Stimulated activated CD8-positive, alpha-beta memory T cell treated with anti-CD3 and anti-CD28 coated beads, Interleukin-7, amount 100 ng/mL, for 48 hours (primary cell): Measurements from ENCODE around the gene INSR.
"Not testable (repeated sequence)": the region's sequence is repeated elsewhere in the genome, so short reads cannot be mapped to it uniquely, and the experiment has no call there.

ENCODE experiments used
- DNase-seq, 2 donors: peaks; one replicate each; pipeline ENCODE4 v3.0.0-alpha.2; 2020; ENCODE audit warnings: low read depth in 1 of 2; ENCODE audit errors: extremely low read depth in 1 of 2

INSR gene

DNA sequence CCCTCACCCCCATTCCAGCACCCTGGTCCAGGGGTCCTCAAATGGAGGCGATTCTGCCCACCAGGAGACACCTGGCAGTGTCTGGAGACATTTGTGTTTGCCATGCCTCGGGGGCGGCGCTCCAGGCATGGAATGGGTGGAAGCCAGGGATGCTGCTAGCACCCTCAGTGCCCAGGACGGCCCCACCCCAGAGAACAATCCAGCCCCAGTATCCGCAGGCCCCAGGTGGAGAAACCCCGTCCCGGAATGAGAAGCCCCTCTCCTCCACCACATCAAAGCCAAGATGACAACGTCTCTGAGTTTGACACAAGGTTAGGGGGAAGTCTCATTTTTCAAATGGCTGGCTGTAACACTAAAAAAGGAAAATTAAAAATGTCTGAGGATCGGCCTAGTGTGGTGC lies 68.5 kb downstream of the INSR start:
- DNase-seq = no peak

- no peak for DNase-seq
These were observed 69.2 kb downstream of the INSR start for GRCh38 chr19:7224995-7225394.

- no peak for DNase-seq
These were observed 70.0 kb downstream of the INSR start for GRCh38 chr19:7224209-7224686.

DNA sequence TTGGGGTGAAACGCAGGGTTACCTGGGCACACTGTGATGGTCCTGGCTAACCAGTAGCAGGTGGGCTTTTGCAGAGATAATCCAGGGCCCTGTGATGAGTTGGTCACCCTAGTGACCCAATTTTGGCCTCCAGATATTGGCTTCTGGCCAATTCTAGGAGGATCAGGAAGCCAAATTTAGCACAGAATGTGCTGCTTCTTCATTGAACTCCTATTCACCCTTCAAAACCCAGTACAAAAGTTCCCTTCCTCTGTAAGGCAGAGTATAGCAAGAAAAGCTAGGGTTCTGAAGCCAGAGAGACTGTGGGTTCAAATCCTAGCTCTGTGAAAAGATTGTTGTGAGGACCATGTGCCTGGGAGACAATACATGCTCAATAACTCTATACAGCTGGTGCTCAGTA lies 70.8 kb downstream of the INSR start:
- DNase-seq = no peak

DNA sequence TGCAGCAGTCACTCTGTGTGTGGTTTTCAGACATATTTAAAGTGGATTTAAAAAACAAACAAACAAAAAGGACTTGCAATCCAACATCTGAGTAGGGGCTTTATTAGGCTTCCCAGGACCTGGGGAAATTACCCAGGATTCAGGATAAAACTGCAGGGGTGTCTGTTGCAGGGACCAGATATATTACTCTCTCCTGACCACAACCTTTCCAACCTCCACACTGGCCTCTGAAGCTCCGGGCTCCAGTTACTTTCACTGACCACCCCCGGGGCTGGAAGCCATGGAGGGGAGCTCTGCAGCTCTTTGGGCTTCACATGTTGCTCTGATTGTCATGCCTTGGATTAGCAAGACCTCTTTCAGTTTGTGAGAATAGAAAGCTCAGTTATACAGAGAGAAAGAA lies 75.2 kb downstream of the INSR start:
- DNase-seq = no peak

DNA sequence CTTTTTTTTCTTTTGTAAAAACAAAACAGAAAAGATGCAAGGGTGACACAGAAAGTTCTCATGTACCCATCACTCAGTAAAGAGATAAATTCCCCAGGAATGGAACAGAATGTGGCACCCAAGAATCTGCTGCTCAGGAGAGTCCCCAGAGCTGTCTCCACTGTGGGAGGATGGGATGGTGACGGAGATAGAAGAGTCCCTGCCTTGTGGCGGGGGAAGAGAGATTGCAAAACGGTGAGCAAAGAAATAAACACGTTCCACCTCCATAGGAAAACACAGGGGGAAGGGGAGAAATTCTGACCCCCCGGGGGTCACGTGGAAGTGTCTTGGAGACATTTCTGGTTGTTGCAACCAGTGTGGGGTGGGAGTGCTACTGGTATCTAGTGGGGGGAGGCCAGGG lies 76.4 kb downstream of the INSR start:
- DNase-seq = no peak

GRCh38 chr19:7216373-7216902 lies 77.8 kb downstream of the INSR start:
- no peak for DNase-seq

GRCh38 chr19:7215176-7215575 lies 79.0 kb downstream of the INSR start:
- DNase-seq = no peak

DNA sequence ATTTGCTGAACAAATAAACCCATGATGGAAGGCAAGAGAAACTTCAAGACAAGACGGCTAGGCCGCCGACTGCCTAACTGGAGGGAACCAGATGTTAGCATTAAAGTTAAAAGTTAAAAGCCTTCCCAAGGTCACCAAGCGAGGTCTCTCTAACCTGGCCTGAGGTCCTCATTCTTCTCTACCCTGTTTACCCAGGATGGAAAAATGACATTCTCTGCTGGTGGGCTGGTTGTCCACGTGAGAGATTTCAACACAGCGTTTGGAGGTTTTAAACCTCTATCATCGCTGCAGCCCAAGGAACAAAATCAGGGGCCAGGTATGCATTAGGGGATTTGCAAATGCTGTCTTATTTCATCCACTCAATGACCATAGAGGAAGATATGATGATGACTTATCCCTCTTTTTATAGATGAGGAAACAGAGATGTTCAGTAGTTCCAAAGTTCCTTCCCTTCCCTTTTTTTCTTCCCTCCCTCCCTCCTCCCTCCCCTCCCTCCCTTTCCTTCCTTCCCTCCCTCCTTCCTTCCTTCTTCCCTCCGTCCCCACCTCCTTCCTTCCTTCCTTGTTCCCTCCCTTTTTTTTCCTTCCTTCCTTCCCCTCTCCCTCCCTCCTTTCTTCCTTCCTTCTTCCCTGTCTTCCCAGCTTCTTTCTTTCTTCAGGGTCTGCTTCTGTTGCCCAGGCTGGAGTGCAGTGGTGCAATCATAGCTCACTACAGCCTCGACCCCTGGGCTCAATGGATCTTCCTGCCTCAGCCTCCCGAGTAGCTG lies 79.7 kb downstream of the INSR start:
- no peak for DNase-seq

DNA sequence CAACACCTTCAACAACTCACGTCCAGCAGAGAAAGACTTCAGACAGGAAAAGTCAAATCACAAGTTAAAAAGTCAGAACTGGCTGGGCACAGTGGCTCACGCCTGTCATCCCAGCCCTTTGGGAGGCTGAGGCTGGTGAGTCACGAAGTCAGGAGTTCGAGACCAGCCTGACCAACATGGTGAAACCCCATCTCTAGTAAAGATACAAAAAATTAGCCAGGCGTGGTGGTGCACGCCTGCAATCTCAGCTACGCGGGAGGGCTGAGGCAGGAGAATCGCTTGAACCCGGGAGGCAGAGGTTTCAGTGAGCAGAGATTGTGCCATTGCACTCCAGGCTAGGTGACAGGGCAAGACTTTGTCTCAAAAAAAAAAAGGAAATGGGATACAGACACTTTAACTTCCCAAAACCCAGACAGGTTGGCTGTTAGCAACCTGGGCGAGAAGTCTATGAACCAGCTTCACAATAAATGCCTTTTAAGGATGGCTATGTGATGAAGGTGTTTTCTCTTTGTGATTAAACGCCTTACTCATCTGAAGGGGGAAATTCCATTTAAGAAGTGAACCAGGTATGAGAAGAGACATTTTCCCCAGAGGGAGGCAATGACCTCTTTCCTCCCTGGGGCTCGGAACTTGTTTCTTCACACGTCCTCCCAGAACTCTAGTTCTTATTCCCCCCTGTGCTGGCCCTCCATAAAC lies 80.4 kb downstream of the INSR start:
- DNase-seq = no peak

DNA sequence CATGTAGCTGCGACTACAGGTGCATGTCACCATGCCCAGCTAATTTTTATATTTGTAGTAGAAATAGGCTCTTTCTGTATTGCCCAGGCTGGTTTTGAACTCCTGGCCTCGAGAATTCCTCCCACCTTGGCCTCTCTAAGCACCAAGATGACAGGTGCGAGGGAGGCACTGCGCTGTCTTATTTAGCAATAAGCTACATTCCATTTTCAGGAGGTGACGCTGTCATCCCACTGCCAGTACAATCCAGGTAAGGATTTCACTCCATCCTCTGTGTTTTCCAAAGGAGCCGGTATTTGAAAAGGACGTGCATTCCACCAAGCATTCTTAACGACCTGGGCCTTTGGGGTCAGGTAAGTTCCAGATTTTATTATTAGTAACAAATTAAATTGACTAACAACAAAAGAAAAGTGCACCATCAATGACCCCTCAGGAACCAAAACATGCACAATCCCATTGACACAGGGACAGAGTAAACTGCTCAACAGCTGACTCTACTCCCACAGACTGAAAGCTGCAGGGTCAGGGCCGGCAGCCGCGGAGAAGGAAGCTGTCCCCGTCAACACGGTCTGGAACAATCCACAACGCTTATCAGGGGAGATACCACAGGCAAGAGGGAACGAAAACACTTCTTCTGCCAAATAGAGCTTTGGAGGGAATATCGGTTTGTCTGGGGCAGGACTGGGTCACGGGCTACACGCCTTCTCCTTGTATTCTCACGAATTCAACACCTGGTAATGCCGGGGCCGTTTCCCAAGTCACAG lies 82.8 kb downstream of the INSR start:
- no peak for DNase-seq

DNA sequence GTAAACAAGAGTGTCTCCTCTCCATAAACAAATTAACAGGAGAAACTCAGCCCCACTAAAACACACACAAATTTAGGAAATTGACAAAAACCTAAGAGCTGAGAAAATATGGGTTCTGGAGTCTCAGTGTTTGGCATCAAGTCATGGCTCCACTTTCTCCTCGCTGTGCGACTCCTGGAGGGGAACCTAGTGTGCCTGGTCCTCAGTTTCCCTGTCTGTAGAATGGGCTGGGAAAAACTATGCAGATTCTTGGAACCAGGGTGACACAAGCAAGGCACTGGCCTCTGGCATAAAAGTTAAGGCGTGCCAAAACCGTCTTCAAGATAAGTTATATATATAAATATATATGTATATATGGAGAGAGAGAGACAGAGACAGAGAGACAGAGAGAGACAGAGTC lies 83.9 kb downstream of the INSR start:
- no peak for DNase-seq

DNA sequence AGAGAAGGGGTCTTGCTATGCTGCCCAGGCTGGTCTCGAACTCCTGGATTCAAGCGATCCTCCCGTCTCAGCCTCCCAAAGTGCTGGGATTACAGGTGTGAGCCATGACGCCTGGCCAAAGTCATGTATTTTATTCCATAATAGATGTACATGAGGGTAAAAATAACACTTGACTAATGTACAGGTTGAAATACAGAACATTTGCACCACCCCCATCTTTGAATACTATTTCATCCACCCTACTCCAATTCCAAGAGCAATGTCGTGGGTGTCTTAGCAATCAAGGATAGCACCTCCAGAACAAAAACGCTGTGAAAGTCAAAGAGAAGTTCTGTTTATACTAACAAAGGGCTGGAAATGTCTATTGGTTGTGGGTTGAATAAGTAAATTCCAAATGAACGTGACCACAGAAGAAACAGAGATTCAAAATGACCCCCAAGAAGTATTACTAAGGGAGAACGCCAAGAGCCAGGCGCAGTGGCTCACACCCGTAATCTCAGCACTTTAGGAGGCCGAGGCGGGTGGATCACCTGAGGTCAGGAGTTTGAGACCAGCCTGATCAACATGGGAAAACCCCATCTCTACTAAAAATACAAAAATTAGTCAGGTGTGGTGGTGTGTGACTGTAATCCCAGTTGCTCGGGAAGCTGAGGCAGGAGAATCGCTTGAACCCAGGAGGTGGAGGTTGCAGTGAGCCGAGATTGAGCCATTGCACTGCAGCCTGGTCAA lies 84.5 kb downstream of the INSR start:
- DNase-seq = not testable (repeated sequence)

DNA sequence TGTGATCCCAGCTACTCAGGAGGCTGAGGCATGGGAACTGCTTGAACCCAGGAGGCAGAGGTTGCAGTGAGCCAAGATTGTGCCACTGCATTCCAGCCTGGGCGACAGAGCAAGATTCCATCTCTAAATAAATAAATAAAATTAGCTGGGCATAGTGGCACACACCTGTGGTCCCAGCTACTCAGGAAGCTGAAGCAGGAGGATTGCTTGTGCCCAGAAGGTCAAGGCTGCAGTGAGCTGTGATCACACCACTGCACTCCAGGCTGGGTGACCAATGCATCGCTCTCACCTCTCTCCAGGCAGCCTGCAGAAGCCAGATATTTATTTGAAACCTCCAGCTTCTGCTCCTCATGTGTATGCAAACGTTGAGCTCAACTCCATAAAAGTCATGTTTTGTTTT lies 85.2 kb downstream of the INSR start:
- DNase-seq = not testable (repeated sequence)

DNA sequence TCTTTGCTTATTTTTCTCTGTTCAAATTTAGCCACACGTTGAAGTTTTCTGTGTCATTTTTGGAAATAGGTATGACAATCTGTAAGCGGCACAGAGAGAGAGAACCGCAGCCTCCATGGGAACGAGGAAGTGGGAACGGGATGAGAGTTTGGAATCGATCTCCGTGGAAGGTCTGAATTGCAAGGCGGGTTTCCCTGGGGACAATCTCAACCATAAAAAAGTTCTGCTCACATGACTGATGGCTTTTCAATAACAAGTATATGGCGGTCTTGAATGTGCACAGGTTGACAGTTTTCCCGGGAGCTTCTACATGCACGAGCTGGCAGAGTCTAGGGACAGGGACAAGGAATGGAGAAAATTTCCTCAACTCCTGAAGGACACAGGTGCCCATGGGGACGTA lies 90.9 kb downstream of the INSR start:
- no peak for DNase-seq

- DNase-seq = no peak
These were observed 91.3 kb downstream of the INSR start for GRCh38 chr19:7202888-7203287.

DNA sequence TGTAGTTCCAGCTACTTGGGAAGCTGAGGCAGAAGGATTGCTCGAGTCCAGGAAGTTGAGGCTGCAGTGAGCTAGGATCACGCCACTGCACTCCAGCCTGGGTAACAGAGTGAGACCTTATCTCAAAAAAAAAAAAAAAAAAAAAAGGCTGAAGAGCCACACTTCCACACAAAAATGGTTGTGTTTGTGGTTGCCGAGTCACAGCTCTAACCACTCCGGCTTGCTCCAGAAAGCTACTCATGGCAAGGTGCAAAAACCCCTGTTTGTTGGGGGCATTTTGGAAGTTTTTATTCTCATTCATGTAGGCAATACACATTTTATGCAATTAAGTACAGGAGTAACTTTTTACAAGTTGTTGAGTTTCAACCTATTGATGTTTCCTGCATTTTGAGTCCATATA lies 93.5 kb downstream of the INSR start:
- DNase-seq = peak in 1 of 2 donors; percentile 39

- no peak for DNase-seq
These were observed 94.3 kb downstream of the INSR start for GRCh38 chr19:7199613-7200533.

GRCh38 chr19:7197760-7198696 lies 96.2 kb downstream of the INSR start:
- DNase-seq = peak; percentile 79 to 83
